ENCODE data around the gene PNPLA6. TPM values are rescaled to one million over a fixed set of nuclear protein-coding genes. Genes with fewer than 3 reads are reported as not detected.

PNPLA6 gene
- total and polyA plus RNA-seq, 2 of the 13 experiments (the other 11 are each of a cell fraction or from before 2014, with no cell fraction given) = 24.9 to 28.2 TPM

DNA sequence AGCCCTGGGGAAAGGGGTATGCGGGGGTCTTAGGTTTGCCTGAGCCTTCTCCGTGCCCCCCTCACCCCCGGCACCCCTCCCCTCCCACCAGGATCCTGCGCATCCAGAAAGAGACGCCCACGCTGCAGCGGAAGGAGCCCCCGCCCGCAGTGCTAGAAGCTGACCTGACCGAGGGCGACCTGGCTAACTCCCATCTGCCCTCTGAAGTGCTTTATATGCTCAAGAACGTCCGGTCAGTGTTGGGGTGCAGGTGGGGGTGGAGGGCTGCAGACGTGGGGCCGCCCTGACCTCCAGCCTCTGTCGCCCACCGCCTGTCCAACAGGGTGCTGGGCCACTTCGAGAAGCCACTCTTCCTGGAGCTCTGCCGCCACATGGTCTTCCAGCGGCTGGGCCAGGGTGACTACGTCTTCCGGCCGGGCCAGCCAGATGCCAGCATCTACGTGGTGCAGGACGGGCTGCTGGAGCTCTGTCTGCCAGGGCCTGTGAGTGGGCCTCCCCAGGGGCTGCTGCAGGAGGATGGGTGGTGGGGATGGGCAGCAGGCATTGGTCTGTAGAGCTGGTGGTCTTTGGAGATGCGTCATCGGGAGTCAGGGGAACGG is 4.4 kb downstream of the PNPLA6 start:
- H4K20me1 ChIP-seq (ENCODE audit: insufficient read depth, low read length) = no peaks in the 10 kb centered on the region
- H3K4me2 ChIP-seq (ENCODE audit: low read depth, low read length) = no peak overlapping the region
- no peak overlapping the region for H3K27ac ChIP-seq (ENCODE audit: extremely low read length, insufficient read depth, low read length)
- no peak overlapping the region for H3K4me3 ChIP-seq (replicated peaks in 1 of 3; ENCODE audit: insufficient read depth in 1 of 3, low read depth in 2 of 3, low read length in 3 of 3)
- no TSS peak for BruUV-seq (replicated peaks)
- in situ Hi-C loops (cut with HindIII; ENCODE audit: extremely low pct_ligation_motif_present, low pct_unique_long_range_greater_than_20kb) = no loop called here
- no peaks in the 10 kb centered on the region for H3K9me3 ChIP-seq (ENCODE audit: low read length)
- no peaks in the 10 kb centered on the region for H3K79me2 ChIP-seq (ENCODE audit: insufficient read depth, low read length)
- POLR2A ChIA-PET = no interaction called here
- H3K9ac ChIP-seq (ENCODE audit: insufficient read depth, low read depth, low read length) = no peak overlapping the region
- peaks cover 1 to 8% of the 10 kb centered on the region in 2 experiments; a peak in 4 of 5 replicates for H3K36me3 ChIP-seq (replicated peaks in 1 of 2; ENCODE audit: control insufficient read depth in 1 of 2, insufficient read depth in 2 of 2, low read length in 2 of 2)
- no peaks in the 10 kb centered on the region for H3K27me3 ChIP-seq (ENCODE audit: control insufficient read depth in 1 of 2, insufficient read depth in 2 of 2, low read length in 2 of 2)
- no peak for DNase-seq (ENCODE audit: low spot score)
- TF ChIP-seq NFKBIZ (CRISPR knock-in tag; IDR thresholded peaks at IDR 0.05) (no peak), ZBTB8A (CRISPR knock-in tag; IDR thresholded peaks at IDR 0.05; ENCODE audit: borderline replicate concordance, low read depth) (no peak), ARNTL (CRISPR knock-in tag; IDR thresholded peaks at IDR 0.05) (no peak), ZSCAN25 (CRISPR knock-in tag; IDR thresholded peaks at IDR 0.05) (no peak), AGO2 (optimal IDR thresholded peaks at IDR 0.05; ENCODE audit: low read depth, low read length) (no peak), ARID2 (CRISPR knock-in tag; IDR thresholded peaks at IDR 0.05; ENCODE audit: borderline replicate concordance) (no peak), ZNF615 (CRISPR knock-in tag; IDR thresholded peaks at IDR 0.05; ENCODE audit: borderline replicate concordance) (no peak), RXRA (CRISPR knock-in tag; IDR thresholded peaks at IDR 0.05) (no peak), ZC3H4 (CRISPR knock-in tag; IDR thresholded peaks at IDR 0.05; ENCODE audit: borderline replicate concordance) (no peak), ZNF570 (CRISPR knock-in tag; IDR thresholded peaks at IDR 0.05; ENCODE audit: borderline replicate concordance) (no peak), CEBPG (CRISPR knock-in tag; IDR thresholded peaks at IDR 0.05) (no peak), ELF1 (CRISPR knock-in tag; IDR thresholded peaks at IDR 0.05) (no peak), ZNF569 (CRISPR knock-in tag; IDR thresholded peaks at IDR 0.05; ENCODE audit: borderline replicate concordance) (no peak)
- TF ChIP-seq, protein P1, sequence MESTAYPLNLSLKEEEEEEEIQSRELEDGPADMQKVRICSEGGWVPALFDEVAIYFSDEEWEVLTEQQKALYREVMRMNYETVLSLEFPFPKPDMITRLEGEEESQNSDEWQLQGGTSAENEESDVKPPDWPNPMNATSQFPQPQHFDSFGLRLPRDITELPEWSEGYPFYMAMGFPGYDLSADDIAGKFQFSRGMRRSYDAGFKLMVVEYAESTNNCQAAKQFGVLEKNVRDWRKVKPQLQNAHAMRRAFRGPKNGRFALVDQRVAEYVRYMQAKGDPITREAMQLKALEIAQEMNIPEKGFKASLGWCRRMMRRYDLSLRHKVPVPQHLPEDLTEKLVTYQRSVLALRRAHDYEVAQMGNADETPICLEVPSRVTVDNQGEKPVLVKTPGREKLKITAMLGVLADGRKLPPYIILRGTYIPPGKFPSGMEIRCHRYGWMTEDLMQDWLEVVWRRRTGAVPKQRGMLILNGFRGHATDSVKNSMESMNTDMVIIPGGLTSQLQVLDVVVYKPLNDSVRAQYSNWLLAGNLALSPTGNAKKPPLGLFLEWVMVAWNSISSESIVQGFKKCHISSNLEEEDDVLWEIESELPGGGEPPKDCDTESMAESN (CRISPR knock-in tag; conservative IDR thresholded peaks at IDR 0.05) = no peak
- TF ChIP-seq, protein P2, sequence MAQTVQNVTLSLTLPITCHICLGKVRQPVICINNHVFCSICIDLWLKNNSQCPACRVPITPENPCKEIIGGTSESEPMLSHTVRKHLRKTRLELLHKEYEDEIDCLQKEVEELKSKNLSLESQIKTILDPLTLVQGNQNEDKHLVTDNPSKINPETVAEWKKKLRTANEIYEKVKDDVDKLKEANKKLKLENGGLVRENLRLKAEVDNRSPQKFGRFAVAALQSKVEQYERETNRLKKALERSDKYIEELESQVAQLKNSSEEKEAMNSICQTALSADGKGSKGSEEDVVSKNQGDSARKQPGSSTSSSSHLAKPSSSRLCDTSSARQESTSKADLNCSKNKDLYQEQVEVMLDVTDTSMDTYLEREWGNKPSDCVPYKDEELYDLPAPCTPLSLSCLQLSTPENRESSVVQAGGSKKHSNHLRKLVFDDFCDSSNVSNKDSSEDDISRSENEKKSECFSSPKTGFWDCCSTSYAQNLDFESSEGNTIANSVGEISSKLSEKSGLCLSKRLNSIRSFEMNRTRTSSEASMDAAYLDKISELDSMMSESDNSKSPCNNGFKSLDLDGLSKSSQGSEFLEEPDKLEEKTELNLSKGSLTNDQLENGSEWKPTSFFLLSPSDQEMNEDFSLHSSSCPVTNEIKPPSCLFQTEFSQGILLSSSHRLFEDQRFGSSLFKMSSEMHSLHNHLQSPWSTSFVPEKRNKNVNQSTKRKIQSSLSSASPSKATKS (CRISPR knock-in tag; IDR thresholded peaks at IDR 0.05) = no peak
- TF ChIP-seq, protein P3, sequence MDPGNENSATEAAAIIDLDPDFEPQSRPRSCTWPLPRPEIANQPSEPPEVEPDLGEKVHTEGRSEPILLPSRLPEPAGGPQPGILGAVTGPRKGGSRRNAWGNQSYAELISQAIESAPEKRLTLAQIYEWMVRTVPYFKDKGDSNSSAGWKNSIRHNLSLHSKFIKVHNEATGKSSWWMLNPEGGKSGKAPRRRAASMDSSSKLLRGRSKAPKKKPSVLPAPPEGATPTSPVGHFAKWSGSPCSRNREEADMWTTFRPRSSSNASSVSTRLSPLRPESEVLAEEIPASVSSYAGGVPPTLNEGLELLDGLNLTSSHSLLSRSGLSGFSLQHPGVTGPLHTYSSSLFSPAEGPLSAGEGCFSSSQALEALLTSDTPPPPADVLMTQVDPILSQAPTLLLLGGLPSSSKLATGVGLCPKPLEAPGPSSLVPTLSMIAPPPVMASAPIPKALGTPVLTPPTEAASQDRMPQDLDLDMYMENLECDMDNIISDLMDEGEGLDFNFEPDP (CRISPR knock-in tag; conservative IDR thresholded peaks at IDR 0.05) = no peak
- FAIRE-seq = no peak
- no peak for ATAC-seq
- intact Hi-C loops (cut with micrococcal nuclease; ENCODE audit: unreplicated experiment) = no loop called here
- CTCF ChIA-PET (ENCODE audit: low intra/inter-chr PET ratio, low total read pairs) = no interaction called here
- WGBS (ENCODE audit: low lambda C conversion rate) = 91% methylated on average over 11 of the region's 28 CpGs
- H3K4me1 ChIP-seq (ENCODE audit: insufficient read depth, low read length) = peaks cover 4% of the 10 kb centered on the region; the same call in 1 of the 2 replicates
- H2AFZ ChIP-seq (ENCODE audit: low read length) = no peak overlapping the region

Measured in HepG2 (cell line).